Epithelial cell of esophagus (primary cell): ENCODE results near the gene KCNMA1.

Experiments
- DNase-seq: peaks from one replicate; pipeline ENCODE4 v3.0.0; 2010; ENCODE audit warnings: low read depth
- H3K4me3 ChIP-seq: 2 replicates; pipeline ENCODE4 v1.5.1; 2011; ENCODE audit warnings: mild to moderate bottlenecking, low read length, control low read depth
- TF ChIP-seq, protein P1 (sequence below): IDR thresholded peaks from 2 replicates; pipeline ENCODE4 v1.5.1; 2011; ENCODE audit warnings: low read depth, mild to moderate bottlenecking, low read length, control low read depth, inconsistent platforms; ENCODE audit not compliant: insufficient read depth; ENCODE audit errors: missing control alignments

KCNMA1 gene

GRCh38 chr10:77186936-77187335 is 450.7 kb downstream of the KCNMA1 start:
- TF ChIP-seq, protein P1, sequence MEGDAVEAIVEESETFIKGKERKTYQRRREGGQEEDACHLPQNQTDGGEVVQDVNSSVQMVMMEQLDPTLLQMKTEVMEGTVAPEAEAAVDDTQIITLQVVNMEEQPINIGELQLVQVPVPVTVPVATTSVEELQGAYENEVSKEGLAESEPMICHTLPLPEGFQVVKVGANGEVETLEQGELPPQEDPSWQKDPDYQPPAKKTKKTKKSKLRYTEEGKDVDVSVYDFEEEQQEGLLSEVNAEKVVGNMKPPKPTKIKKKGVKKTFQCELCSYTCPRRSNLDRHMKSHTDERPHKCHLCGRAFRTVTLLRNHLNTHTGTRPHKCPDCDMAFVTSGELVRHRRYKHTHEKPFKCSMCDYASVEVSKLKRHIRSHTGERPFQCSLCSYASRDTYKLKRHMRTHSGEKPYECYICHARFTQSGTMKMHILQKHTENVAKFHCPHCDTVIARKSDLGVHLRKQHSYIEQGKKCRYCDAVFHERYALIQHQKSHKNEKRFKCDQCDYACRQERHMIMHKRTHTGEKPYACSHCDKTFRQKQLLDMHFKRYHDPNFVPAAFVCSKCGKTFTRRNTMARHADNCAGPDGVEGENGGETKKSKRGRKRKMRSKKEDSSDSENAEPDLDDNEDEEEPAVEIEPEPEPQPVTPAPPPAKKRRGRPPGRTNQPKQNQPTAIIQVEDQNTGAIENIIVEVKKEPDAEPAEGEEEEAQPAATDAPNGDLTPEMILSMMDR, result no peak
- DNase-seq, result no peak
- H3K4me3 ChIP-seq, result no peak overlapping the region

- no peak for DNase-seq
- no peak overlapping the region for H3K4me3 ChIP-seq
- TF ChIP-seq, protein P1, result no peak
Measured at GRCh38 chr10:77185696-77186095, 451.9 kb downstream of the KCNMA1 start.

- no peak for DNase-seq
- H3K4me3 ChIP-seq, result no peak overlapping the region
- TF ChIP-seq, protein P1, result no peak
Measured at GRCh38 chr10:77182803-77183202, 454.8 kb downstream of the KCNMA1 start.

DNA sequence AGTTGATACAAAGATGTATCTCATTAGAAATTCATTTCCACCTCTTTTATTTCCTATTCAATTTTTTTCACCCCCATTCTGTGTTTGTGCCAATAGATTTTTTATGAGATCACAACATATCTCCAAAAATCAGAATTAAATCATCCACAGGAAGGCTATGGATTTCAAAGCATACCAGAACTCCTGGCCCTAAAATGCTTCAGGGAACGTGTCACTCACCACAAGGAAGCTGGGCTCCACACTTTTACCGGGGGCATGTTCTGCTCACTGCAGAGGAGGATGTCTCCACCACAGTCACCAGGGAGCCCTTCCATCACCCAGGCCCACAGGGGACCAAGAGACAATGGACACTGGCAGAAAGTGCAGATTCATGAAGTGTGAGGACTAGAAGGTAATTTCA is 456.8 kb downstream of the KCNMA1 start:
- no peak for DNase-seq
- TF ChIP-seq, protein P1, result no peak
- H3K4me3 ChIP-seq, result no peak overlapping the region

DNA sequence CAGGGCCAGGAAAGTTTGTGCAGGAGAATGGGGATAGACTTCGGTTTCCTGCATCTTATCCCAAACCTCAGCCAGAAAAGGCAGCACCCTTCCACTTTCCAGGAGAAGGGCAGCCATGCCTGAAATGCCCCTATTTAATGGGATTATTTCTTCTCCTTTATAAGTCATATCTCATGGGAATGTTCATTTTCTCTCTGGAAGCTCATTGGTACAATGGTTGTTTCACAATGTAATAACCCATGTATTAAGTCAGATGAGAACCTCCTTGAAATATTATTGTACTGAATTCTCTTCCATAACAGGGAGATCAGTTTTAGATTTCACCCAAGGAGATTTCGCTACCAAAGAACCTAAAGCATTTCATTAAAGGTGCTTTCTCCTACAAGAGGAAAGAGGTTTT is 457.5 kb downstream of the KCNMA1 start:
- DNase-seq, result no peak
- TF ChIP-seq, protein P1, result no peak

DNA sequence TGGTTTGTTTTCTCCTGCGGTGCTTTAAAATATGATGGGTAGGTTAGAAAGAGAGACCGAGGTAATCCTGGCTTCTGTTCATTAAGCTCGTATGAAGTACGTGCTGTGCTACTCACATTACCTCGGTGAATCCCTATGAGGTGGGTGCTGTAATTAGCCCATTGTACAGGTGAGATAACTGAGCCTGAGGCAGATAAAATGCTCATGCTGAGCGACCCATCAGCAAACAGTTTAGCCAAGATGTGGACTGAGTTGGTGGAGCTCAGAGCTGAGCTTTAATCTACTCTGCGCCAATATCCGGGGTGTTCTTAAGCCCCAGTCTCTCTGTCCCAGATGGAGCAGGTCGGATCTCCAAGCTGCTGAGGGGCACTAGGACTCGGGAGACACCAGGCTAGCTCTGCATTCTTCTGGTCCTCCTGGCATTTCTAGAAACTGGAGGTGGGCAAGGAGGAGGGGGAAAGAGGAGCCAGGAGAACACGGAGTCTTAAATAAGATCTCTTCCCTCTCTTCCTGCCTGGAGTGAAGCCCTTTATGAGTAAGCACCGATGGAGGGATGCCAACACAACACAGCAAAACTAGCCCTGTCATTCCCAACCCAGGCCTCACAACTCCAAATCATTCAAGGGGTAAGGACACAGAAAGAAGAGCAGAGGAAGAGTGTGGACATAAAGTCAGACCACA is 458.5 kb downstream of the KCNMA1 start:
- TF ChIP-seq, protein P1, result no peak
- peak; percentile 85 for DNase-seq

More for the DNA sequence above, 457.5 kb downstream of the KCNMA1 start:
- no peak overlapping the region for H3K4me3 ChIP-seq

DNA sequence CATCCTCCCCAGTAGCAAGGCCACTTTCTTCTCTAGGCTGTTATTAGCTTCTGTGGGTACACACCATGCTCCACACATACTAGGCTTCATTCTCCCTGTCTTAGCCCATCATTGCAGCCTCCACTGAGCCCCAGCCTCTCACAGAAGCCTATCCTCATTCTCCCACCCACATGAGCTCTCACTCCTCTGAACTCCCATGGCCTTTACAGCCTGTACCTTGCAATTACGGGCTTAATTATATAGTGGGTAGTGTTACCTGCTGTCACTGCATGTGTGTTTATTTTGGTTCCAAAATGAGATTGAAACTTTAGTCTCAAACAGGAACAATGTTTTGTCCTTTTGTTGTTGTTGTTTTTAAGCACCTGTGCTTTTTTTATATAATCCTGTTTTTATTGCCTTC is 460.0 kb downstream of the KCNMA1 start:
- TF ChIP-seq, protein P1, result no peak
- no peak for DNase-seq
- no peak overlapping the region for H3K4me3 ChIP-seq

More for the DNA sequence above, 458.5 kb downstream of the KCNMA1 start:
- H3K4me3 ChIP-seq, result no peak overlapping the region
